GM12892 (cell line): ENCODE data around the gene PTGES3L.

Experiments
- DNase-seq: peaks from one replicate; pipeline ENCODE4 v3.0.0; 2011; ENCODE audit not compliant: insufficient read length
- FAIRE-seq: peaks from 2 replicates; lab custom pipeline; 2011; peaks lifted over from hg19 to GRCh38; lab: Jason Lieb, UNC
- POLR2A ChIP-seq: IDR thresholded peaks from 2 replicates; pipeline ENCODE4 v1.6.1; 2011; ENCODE audit warnings: low read depth, low read length, control low read depth
- POLR2AphosphoS5 ChIP-seq: IDR thresholded peaks from 2 replicates; pipeline ENCODE4 v1.6.1; 2011; ENCODE audit warnings: low read depth, low read length, control low read depth
- TAF1 ChIP-seq: IDR thresholded peaks from 2 replicates; pipeline ENCODE4 v1.6.1; 2011; ENCODE audit warnings: low read depth, mild to moderate bottlenecking, control low read depth, low read length, borderline replicate concordance

The PTGES3L gene

DNA sequence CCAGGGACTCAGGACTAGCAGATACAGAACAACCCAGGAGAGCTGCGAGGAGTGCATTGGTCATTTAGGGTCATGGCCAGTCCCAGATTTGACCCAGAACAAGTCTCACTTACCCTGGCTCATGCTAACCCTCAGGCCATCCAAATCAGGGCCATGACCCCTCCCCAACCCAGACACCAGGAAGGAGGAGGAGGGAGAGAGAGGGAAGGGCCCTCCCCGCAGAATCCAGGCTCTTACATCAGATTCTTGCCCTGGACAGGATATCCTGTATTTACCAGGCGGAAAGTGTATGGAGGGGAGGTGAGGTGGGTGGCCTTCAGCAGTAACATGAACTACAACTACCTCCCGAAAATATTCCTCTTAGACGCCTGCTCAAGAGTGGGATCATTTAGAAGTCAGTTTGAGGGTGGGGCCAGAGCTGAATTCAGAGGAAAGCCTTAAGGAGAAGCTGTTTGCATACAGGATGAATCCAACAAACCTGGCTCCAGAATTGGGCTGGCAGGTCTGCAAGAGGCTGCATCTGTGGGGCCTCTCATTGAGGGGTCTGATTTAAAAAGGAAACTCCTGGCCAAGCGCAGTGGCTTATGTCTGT lies 40.2 kb upstream of the PTGES3L start:
- no peak for DNase-seq
- TF ChIP-seq POLR2A (no peak), TAF1 (no peak)
- no peak for FAIRE-seq

DNA sequence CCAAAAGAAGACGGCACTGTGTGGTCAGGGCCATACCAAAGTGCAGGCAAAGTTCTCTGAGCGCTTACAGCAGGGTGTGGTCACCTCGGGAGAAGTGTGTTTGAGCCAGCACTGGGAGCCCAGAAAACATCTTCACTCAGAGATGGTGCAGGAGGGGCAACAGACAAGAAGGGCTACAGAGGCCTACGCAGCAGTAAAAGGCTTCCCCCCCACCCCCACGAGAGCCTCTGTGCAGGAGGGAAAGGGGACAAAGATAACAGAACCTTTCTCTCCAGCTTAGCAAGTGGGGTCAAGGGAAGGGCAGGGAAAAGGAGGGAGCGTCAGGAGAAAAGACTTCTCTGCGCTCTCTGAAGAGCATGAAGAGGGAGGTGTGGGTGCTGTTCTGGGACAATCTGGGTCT lies 39.5 kb upstream of the PTGES3L start:
- DNase-seq (no peak), FAIRE-seq (no peak)
- TF ChIP-seq POLR2A (no peak), POLR2AphosphoS5 (no peak), TAF1 (no peak)

DNA sequence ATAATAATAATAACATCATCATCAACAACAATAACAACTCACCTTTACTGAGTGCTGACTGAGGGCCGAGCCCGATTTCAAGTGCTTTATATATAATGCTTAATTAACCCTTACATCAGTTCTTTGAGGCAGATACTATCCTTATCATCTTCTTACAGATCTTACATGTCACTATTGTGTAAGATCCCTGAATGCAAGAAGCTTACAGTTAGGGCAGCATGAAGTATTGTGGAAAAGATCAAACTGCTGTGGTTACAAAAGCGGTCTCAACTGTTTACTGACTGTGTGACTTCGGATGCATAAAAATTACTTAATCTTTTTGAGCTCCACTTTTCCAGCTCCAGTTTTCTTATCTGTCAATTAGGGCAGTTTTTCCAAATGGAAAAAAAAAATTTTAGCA lies 39.1 kb upstream of the PTGES3L start:
- no peak for TF ChIP-seq POLR2AphosphoS5
- TF ChIP-seq TAF1 = no peak
- no peak for TF ChIP-seq POLR2A
- FAIRE-seq = no peak
- DNase-seq = no peak

DNA sequence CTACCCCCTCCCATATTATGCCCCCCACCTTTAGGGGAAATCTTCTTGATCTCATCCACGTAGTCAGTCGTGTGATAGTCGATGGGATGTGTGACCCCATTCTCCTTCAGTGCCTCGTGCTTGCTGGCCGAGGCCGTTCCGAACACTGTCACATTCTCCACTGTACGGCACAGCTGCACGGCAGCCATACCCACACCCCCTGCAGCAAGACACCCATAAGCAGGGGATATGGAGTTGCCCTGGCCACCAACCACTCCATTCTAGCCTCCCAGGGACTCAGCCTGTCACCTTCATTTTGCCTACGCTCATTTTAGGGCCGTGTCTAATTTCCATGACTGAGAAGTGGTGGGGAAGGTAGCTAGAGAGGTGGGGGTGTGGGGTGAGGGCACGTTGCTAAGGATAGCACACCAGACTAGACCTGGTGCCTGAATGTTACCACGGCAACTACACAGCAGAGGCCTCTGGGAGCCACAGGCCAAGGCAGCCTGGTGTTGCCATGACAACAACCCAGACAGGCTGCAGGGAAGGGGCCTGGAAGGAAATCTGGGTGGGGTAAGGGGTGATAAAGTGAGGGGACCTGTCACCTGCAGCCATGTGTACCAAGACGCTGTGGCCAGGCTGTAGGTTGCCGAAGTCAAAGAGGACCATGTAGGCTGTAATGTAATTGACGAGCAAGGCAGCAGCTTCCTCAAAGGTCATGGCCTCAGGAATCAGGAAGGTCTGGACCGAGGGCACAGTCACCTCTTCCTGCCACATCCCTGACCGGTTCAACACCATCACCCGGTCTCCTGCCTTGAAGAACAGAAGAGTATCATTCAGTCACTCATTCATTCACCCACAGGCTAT lies 38.4 kb upstream of the PTGES3L start:
- DNase-seq (no peak), FAIRE-seq (peak; percentile 58)
- TF ChIP-seq TAF1 (no peak), POLR2AphosphoS5 (no peak), POLR2A (peak; percentile 9; the same call in 1 of the 2 replicates)

DNA sequence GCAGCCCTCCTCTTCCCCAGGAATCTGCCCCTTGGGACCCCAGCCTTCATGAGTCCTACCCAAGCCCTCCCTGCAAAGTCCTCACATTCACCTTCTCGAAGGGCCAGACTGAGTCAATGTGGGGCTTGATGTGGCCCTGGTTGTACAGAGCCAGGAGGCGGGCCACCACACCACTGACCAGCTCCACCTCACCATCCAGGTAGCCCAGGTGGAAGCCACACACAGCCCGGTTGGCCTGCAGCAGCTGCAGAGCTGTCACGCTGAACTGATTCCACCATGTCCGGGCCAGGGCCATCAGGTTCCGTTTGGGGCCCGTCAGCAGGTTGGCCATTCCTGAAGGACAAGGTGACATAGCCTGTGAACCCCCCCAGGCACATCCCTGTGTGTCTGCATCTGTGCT lies 36.3 kb upstream of the PTGES3L start:
- FAIRE-seq = no peak
- no peak for DNase-seq

DNA sequence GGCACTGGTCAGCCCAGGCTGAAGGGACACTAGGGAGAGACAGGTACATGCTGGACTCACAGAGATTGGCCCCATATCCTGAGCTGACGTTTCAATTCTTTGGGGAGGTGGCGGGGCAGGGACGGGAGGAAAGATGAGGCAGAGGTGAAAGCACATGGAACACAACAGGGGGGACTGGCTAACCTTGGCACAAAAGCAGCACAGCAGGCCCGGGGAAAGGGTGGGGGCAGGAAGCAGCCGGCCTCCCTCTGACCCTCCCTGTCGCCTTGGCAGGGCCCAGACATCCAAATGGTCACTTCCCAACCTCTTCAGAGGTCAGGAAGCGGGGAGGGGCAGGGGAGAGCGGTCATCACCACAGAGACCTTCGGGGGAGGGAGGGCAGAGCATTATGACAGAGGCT lies 35.7 kb upstream of the PTGES3L start:
- TF ChIP-seq TAF1 (no peak), POLR2A (no peak), POLR2AphosphoS5 (no peak)
- no peak for DNase-seq
- FAIRE-seq = no peak

More for the DNA sequence above, 36.3 kb upstream of the PTGES3L start:
- TF ChIP-seq POLR2AphosphoS5 (peak; percentile 74), TAF1 (no peak), POLR2A (no peak)

DNA sequence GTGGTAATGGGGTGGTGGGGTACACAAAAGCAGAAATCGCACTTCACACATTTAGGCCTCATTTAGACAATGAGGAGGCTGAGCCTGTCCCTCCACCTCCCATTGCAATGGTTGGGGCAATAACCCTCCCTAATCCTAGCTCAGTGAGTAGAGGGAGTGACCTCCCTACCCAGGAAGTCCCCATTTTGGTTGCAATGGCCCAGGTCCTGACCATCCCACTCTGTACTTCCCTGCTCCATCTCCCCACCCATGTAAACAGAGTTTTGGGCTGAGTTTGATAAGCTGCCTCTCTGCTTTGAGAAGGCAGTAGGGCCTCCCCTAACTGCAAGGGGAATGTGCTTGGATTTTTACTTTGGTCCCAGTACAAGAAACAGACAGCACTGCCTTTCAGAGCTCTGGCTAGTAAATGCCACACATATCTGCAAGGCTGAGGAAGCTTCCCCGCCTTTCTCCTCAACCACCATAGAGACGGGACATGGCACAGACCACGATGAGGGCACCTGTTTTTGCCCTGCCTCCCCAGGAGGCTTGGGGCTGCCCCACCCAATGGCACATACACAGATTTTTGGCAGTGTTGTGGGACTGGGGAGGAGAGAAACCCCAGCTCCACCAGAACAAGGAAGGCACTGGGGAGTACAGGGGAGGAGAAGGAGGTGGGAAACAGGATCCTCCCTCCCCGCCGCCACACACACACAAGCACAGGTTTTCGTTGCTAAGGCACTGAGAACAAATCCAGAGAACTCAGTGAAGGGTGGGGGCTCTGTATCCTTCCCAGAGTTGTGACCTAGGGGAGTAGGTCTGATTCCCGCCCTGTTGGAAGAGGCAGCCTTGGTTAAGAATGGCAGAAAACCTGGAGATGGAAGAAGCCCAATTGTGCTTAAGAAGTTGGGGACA lies 35.0 kb upstream of the PTGES3L start:
- FAIRE-seq (no peak), DNase-seq (no peak)
- TF ChIP-seq TAF1 (no peak), POLR2AphosphoS5 (no peak), POLR2A (no peak; the same call in 1 of the 2 replicates)

DNA sequence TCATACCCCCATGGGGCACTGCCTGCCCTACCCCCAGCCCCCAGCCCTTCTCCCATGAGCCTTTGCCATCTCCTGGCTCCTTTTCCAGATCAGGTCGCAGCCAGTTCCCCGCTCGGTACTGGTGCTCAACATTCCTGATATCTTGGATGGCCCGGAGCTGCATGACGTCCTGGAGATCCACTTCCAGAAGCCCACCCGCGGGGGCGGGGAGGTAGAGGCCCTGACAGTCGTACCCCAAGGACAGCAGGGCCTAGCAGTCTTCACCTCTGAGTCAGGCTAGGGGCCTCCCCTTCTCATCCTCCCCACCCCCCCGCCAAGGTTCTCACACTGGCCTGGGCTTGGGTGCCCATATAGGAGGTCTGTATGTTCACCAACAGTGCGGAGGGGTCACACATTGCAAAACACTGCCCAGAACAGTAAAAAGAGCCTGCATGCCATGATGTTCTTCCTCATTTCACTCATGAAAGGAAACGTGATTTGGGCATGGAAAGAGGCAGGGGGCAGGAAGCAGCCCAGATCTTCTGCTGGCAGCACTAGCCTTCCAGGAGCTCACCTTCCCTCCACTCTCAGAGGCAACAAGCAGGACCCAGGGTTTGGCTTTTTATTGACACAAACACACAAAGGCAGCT lies 34.3 kb upstream of the PTGES3L start:
- FAIRE-seq = no peak
- TF ChIP-seq POLR2AphosphoS5 (no peak), TAF1 (no peak), POLR2A (no peak)
- DNase-seq = no peak

DNA sequence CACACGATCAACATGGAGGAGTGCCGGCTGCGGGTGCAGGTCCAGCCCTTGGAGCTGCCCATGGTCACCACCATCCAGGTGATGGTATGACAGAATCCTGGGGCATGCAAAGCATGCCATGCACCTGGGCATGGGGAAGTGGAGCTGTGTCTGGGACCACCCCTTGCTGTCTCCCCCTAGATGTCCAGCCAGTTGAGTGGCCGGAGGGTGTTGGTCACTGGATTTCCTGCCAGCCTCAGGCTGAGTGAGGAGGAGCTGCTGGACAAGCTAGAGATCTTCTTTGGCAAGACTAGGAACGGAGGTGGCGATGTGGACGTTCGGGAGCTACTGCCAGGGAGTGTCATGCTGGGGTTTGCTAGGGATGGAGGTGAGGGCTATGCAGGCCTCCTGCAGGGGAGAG lies 33.4 kb upstream of the PTGES3L start:
- TF ChIP-seq TAF1 (no peak), POLR2AphosphoS5 (no peak), POLR2A (no peak)
- no peak for FAIRE-seq

DNA sequence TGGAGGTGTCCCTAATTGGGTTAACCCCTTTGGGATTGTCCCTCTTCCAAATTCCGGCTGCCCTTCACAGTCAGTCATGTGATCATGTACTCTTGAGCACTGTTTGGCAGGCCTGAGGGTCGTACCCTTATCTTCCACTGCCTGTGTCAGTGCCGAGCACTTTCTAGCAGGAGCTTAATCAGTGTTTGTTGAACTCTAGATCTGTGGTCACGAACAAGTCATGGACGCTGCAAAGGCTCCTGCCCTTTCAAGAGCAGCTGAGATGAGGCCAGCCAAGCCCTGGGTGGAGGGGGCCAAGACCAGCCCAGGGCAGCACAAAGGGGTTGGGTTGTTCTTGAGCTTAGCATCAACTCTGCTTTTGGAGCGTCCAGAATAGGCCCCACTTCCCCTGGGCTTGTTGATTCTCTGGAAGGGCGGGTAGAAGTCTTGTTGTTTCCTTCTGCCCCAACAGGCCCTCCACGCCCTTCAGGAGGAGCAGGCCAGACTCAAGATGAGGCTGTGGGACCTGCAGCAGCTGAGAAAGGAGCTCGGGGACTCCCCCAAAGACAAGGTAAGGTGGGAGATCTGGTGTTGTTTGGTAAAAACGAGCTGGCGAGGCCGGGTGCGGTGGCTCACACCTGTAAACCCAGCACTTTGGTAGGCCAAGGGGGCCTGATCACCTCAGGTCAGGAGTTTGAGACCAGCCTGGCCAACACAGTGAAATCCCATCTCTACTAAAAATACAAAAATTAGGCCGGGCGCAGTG lies 32.0 kb upstream of the PTGES3L start:
- FAIRE-seq = no peak
- TF ChIP-seq POLR2A = no peak
- TF ChIP-seq POLR2AphosphoS5 = no peak
- TF ChIP-seq TAF1 = no peak
- no peak for DNase-seq

More for the DNA sequence above, 33.4 kb upstream of the PTGES3L start:
- DNase-seq = no peak
